Measurements from ENCODE around the gene FUS.
A peak's percentile ranks its signal among the peaks of the same experiment; 100 is the strongest.
"Not testable (repeated sequence)": the region's sequence is repeated elsewhere in the genome, so short reads cannot be mapped to it uniquely, and the experiment has no call there.

FUS gene

DNA sequence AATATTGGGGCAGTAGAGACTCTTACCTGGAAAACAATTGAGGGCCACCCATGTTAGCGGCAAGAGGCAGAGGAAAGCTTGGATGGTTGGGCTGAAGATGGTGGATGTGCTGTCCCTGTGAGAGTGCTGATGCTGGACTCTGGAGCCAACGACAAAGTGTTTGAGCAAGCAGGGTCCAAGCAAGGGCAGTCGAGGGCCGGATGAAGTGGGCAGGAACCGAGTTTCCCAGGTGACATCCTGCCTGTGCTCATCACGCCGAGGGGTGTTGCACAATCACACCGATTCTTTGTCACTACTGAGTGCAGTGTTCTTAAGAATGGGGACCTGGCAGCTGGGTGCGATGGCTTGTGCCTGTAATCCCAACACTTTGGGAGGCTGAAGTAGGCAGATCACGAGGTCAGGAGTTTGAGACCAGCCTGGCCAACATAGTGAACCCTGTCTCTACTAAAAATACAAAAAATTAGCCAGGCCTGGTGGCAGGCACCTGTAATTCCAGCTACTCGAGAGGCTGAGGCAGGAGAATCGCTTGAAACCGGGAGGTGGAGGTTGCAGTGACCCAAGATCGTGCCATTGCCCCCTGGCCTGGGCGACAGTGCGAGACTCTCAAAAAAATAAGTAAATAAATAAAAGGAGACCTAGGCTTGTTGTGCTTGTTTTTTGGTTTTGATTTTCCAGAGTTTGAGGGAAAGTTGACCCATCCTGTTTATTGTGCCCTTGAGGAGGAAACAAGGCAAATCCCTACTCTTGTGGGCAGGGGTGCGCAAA lies 16.6 kb downstream of the FUS start:
- Mint-ChIP-seq H3K4me3 (no peak overlapping the region), H3K9me3 (no peaks in the 10 kb centered on the region), H3K27me3 (no peaks in the 10 kb centered on the region), H3K27ac (peak overlapping the region; percentile 49), H3K36me3 (peaks cover 66% of the 10 kb centered on the region), H3K4me1 (peaks cover 62% of the 10 kb centered on the region)
- CTCF ChIA-PET = interaction anchor here (0.6 kb wide), 1 partner anchor 19 kb away, joined by 4 read pairs; no protein-coding TSS in a partner anchor
- DNase-seq = no peak

DNA sequence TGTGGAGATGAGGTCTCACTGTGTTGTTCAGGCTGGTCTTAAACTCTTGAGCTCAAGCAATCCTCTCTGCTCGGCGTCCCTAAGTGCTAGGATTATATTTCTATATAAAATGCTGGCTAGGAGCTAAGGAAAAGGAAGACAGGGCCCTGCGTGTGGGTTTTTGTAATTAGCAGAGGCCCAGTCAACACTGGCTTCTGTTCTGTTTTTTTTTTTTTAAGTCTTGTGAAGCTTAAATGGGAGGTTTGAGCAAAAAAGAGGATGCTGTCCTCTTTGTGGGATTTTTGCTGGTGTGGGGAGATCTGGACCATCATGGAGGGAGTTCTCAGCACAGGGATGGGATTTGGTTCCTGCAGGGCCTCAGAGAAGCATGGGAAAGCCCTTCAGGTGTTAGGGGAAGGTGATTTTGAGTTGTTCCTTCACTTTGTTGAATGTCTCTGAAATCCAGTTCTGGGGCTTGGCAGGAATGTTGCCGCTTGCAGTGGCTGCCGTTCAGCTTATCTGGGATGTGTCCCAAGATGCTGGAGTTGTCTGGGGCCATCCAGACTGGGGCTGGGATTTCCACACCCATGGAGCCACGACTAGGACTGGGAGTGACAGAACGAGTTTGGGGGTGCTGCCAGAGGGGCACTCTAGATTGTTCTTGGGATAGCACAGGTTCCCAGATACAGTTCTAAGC lies 18.4 kb downstream of the FUS start:
- H3K4me3 Mint-ChIP-seq = no peak overlapping the region
- H3K27me3 Mint-ChIP-seq = peaks cover 4% of the 10 kb centered on the region
- DNase-seq = no peak
- peaks cover 63% of the 10 kb centered on the region for H3K4me1 Mint-ChIP-seq
- CTCF ChIA-PET = interaction anchor here (0.9 to 1.4 kb wide), 2 partner anchors 56 to 670 kb away, joined by 3 read pairs; no protein-coding TSS in a partner anchor
- H3K36me3 Mint-ChIP-seq = peaks cover 50% of the 10 kb centered on the region
- no peaks in the 10 kb centered on the region for H3K9me3 Mint-ChIP-seq
- H3K27ac Mint-ChIP-seq = peak overlapping the region; percentile 17

- peak overlapping the region; percentile 80 for H3K27ac Mint-ChIP-seq
- peak overlapping the region; percentile 5 for H3K4me3 Mint-ChIP-seq
- DNase-seq = no peak
- no peaks in the 10 kb centered on the region for H3K9me3 Mint-ChIP-seq
- peaks cover 7% of the 10 kb centered on the region for H3K27me3 Mint-ChIP-seq
- H3K36me3 Mint-ChIP-seq = peaks cover 43% of the 10 kb centered on the region
- H3K4me1 Mint-ChIP-seq = peaks cover 68% of the 10 kb centered on the region
- CTCF ChIA-PET = interaction anchor here (0.9 to 4.5 kb wide), 3 partner anchors 134 to 669 kb away, joined by 3 to 22 read pairs (median 5); no protein-coding TSS in a partner anchor
These were observed 19.6 kb downstream of the FUS start for GRCh38 chr16:31199430-31200041.

- DNase-seq, H3K4me3 Mint-ChIP-seq, H3K9me3 Mint-ChIP-seq: not testable (repeated sequence)
- H3K27me3 Mint-ChIP-seq = peaks cover 13% of the 10 kb centered on the region
- peaks cover 69% of the 10 kb centered on the region for H3K4me1 Mint-ChIP-seq
- peak overlapping the region; percentile 80 for H3K27ac Mint-ChIP-seq
- peaks cover 37% of the 10 kb centered on the region for H3K36me3 Mint-ChIP-seq
- CTCF ChIA-PET = interaction anchor here (0.8 to 4.5 kb wide), 8 partner anchors 10 to 243 kb away, joined by 3 to 22 read pairs (median 6); partner anchors contain the start of genes TRIM72 and ZNF843
These were observed 20.2 kb downstream of the FUS start for GRCh38 chr16:31200111-31200510.

DNA sequence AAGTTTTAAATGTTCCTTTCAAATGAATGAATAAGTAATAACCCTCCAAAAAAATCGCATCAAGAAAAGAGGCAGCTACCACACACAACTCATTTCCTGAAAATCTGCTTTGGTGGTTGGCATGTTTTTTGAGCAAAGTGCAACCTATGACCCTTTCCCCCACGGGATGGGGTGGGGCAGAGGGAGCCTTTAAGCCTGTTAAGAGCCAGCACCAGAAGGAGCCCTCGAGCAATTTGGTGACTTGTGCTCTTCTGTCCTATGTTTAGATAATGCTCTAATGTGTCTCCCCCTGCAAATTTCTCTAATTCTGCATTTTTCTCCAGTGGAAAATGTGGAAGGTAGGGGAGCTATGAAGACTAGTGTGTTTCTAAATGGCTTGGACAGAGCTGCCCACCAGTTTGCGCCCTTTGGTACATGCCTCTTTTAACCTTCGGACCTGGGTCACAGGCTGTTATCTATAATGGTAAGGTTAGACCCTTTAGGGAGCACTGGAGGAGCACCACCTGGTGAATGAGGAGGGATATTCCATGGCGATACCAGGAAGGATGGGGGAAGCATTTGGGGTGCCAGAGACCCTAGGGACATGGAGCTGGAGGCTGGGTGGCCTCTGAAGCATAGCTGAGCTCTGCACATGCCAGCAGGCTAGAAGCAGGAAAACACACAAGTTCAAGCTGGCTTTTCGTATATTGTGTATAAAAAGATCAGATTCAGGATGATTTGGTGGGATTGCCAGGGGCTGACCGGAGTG lies 21.1 kb downstream of the FUS start:
- Mint-ChIP-seq H3K27ac (peak overlapping the region; percentile 80), H3K9me3 (no peaks in the 10 kb centered on the region), H3K27me3 (peaks cover 22% of the 10 kb centered on the region), H3K4me1 (peaks cover 73% of the 10 kb centered on the region), H3K4me3 (peak overlapping the region; percentile 88), H3K36me3 (peaks cover 33% of the 10 kb centered on the region)
- CTCF ChIA-PET = interaction anchor here (0.6 to 4.5 kb wide), 14 partner anchors 9 to 242 kb away, joined by 3 to 22 read pairs (median 4); partner anchors contain the start of genes HSD3B7, TRIM72 and ZNF843
- DNase-seq = peak; percentile 80

- no peaks in the 10 kb centered on the region for H3K9me3 Mint-ChIP-seq
- DNase-seq = peak; percentile 72
These were observed 21.9 kb downstream of the FUS start for GRCh38 chr16:31201582-31202413.

GRCh38 chr16:31202414-31203375 lies 22.8 kb downstream of the FUS start, which contains the start of gene PYCARD:
PYCARD (minus strand) TSS chr16:31202760; CDS start chr16:31202690, 70 bp downstream.
- Mint-ChIP-seq H3K9me3 (no peaks in the 10 kb centered on the region), H3K36me3 (peaks cover 24% of the 10 kb centered on the region), H3K27me3 (peaks cover 35% of the 10 kb centered on the region), H3K4me3 (peak within 1 kb of the TSS; percentile 88), H3K4me1 (peaks cover 66% of the 10 kb centered on the region), H3K27ac (peak within 1 kb of the TSS; percentile 80)
- DNase-seq = peak; percentile 68
- CTCF ChIA-PET = interaction anchor here (0.5 to 4.5 kb wide), 5 partner anchors 25 to 258 kb away, joined by 3 to 22 read pairs (median 3); no protein-coding TSS in a partner anchor

More at GRCh38 chr16:31201582-31202413, 21.9 kb downstream of the FUS start:
- Mint-ChIP-seq H3K4me3 (peak overlapping the region; percentile 88), H3K27me3 (peaks cover 28% of the 10 kb centered on the region), H3K27ac (peak overlapping the region; percentile 80), H3K36me3 (peaks cover 25% of the 10 kb centered on the region), H3K4me1 (peaks cover 70% of the 10 kb centered on the region)
- CTCF ChIA-PET = interaction anchor here (0.5 to 4.5 kb wide), 14 partner anchors 8 to 259 kb away, joined by 3 to 22 read pairs (median 4); partner anchors contain the start of genes HSD3B7, TRIM72 and ZNF843

GRCh38 chr16:31204871-31205666 lies 25.1 kb downstream of the FUS start:
- Mint-ChIP-seq H3K27ac (no peak overlapping the region), H3K9me3 (no peaks in the 10 kb centered on the region), H3K4me1 (peaks cover 47% of the 10 kb centered on the region), H3K27me3 (peaks cover 41% of the 10 kb centered on the region), H3K4me3 (peak overlapping the region; percentile 34), H3K36me3 (peaks cover 10% of the 10 kb centered on the region)
- DNase-seq = no peak
- CTCF ChIA-PET = no interaction called here

DNA sequence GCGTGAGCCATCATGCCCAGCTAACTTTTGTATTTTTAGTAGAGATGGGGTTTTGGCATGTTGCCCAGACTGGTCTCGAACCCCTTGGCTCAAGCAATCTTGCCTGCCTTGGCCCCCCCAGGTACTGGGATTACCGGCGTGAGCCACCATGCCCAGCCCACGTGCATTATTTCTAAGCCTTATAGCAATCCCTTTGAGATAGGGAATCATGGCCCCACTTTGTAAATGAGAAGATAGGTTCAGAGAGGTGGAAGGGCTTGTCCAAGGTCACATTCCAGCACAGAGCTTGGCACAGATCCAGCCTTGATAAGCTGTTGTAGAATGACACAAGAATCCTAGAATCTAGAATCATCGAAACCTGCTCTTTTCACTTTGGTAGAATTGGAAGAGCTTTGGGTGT lies 26.8 kb downstream of the FUS start:
- Mint-ChIP-seq H3K4me3 (no peak overlapping the region), H3K27ac (no peak overlapping the region), H3K27me3 (peaks cover 45% of the 10 kb centered on the region), H3K36me3 (no peaks in the 10 kb centered on the region), H3K9me3 (no peaks in the 10 kb centered on the region), H3K4me1 (peaks cover 37% of the 10 kb centered on the region)
- no peak for DNase-seq
- CTCF ChIA-PET = no interaction called here

DNA sequence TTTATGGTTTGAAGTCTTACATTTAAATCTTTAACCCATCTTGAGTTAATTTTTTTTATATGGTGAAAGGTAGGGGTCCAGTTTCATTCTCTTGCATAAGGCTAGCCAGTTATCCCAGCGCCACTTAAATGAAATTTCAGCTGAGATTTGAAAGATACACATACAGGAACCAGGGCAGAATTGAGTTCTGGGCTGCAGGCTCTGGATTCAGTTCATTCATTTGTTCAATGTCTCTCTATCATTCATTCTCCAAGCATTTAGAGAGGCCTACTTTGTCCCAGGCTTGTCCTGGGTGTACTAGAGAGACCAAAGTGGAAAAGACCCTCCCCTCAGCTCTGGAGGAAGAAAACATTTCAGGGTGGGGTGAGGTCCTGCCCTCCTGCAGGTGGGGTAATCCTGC lies 33.4 kb downstream of the FUS start:
- Mint-ChIP-seq H3K4me1 (peaks cover 36% of the 10 kb centered on the region), H3K27ac (no peak overlapping the region), H3K4me3 (no peak overlapping the region), H3K9me3 (no peaks in the 10 kb centered on the region), H3K36me3 (no peaks in the 10 kb centered on the region), H3K27me3 (peaks cover 67% of the 10 kb centered on the region)
- CTCF ChIA-PET = interaction anchor here (2.6 kb wide), 1 partner anchor 12 kb away, joined by 7 read pairs; no protein-coding TSS in a partner anchor
- no peak for DNase-seq
